DMS153 treated with DMSO at 0.1 percent for 48 hours (cell line): Measurements from ENCODE around the gene RHOB.
"Not testable (repeated sequence)": the region's sequence is repeated elsewhere in the genome, so short reads cannot be mapped to it uniquely, and the experiment has no call there.

Experiments
- DNase-seq: peaks from one replicate; lab custom pipeline; 2025; ENCODE audit not compliant: unreplicated experiment; lab: John Stamatoyannopoulos, UW

The RHOB gene

GRCh38 chr2:20422402-20423271 is 24.2 kb upstream of the RHOB start:
- no peak for DNase-seq

- DNase-seq = no peak
These were observed 23.5 kb upstream of the RHOB start for GRCh38 chr2:20423359-20423758.

GRCh38 chr2:20423847-20424246 is 23.0 kb upstream of the RHOB start:
- DNase-seq = no peak

GRCh38 chr2:20424300-20425290 is 22.3 kb upstream of the RHOB start:
- no peak for DNase-seq

- no peak for DNase-seq
These were observed 21.4 kb upstream of the RHOB start for GRCh38 chr2:20425371-20425881.

GRCh38 chr2:20425884-20426283 is 21.0 kb upstream of the RHOB start:
- no peak for DNase-seq

- DNase-seq = no peak
These were observed 18.8 kb upstream of the RHOB start for GRCh38 chr2:20427931-20428526.

GRCh38 chr2:20428717-20429490 is 18.0 kb upstream of the RHOB start:
- no peak for DNase-seq

- DNase-seq = no peak
These were observed 17.3 kb upstream of the RHOB start for GRCh38 chr2:20429528-20429927.

- no peak for DNase-seq
These were observed 16.8 kb upstream of the RHOB start for GRCh38 chr2:20430035-20430434.

- DNase-seq = no peak
These were observed 16.2 kb upstream of the RHOB start for GRCh38 chr2:20430461-20431300.

GRCh38 chr2:20431301-20431698 is 15.6 kb upstream of the RHOB start:
- no peak for DNase-seq

- DNase-seq = no peak
These were observed 15.1 kb upstream of the RHOB start for GRCh38 chr2:20431772-20432171.

GRCh38 chr2:20432714-20433113 is 14.2 kb upstream of the RHOB start:
- no peak for DNase-seq

GRCh38 chr2:20433249-20433648 is 13.6 kb upstream of the RHOB start:
- no peak for DNase-seq

GRCh38 chr2:20433946-20434553 is 12.8 kb upstream of the RHOB start:
- no peak for DNase-seq

- DNase-seq = peak; percentile 5
These were observed 12.1 kb upstream of the RHOB start for GRCh38 chr2:20434588-20435294.

GRCh38 chr2:20435456-20435855 is 11.4 kb upstream of the RHOB start:
- not testable (repeated sequence) for DNase-seq
